Ishikawa (cell line): ENCODE data around the gene NUDT9.

Experiments used
- CEBPB ChIP-seq: IDR thresholded peaks from 2 replicates; pipeline ENCODE4 v1.6.1; 2012
- CREB1 ChIP-seq: IDR thresholded peaks from 2 replicates; pipeline ENCODE4 v1.6.1; 2012; ENCODE audit warnings: low read depth
- EGR1 ChIP-seq: IDR thresholded peaks from 2 replicates; pipeline ENCODE4 v1.6.1; 2012
- EP300 ChIP-seq: IDR thresholded peaks from 2 replicates; pipeline ENCODE4 v1.6.1; 2012; ENCODE audit warnings: borderline replicate concordance
- FOXM1 ChIP-seq: IDR thresholded peaks from 2 replicates; pipeline ENCODE4 v1.6.1; 2012; ENCODE audit warnings: low read depth, borderline replicate concordance
- NFIC ChIP-seq: IDR thresholded peaks from 2 replicates; pipeline ENCODE4 v1.6.1; 2012
- RAD21 ChIP-seq: IDR thresholded peaks from 2 replicates; pipeline ENCODE4 v1.6.1; 2012; ENCODE audit warnings: low read depth
- TAF1 ChIP-seq: IDR thresholded peaks from 2 replicates; pipeline ENCODE4 v1.6.1; 2012; ENCODE audit warnings: low read depth, mild to moderate bottlenecking
- TCF12 ChIP-seq: IDR thresholded peaks from 2 replicates; pipeline ENCODE4 v1.6.1; 2012; ENCODE audit warnings: low read depth
- TEAD4 ChIP-seq: IDR thresholded peaks from 2 replicates; pipeline ENCODE4 v1.6.1; 2012
- USF1 ChIP-seq: IDR thresholded peaks from 2 replicates; pipeline ENCODE4 v1.6.1; 2012
- YY1 ChIP-seq: IDR thresholded peaks from 2 replicates; pipeline ENCODE4 v1.6.1; 2012; ENCODE audit warnings: low read depth
- ZBTB7A ChIP-seq: IDR thresholded peaks from 2 replicates; pipeline ENCODE4 v1.6.1; 2012; ENCODE audit warnings: low read depth
- TF ChIP-seq, protein P1 (sequence below): IDR thresholded peaks from 2 replicates; pipeline ENCODE4 v1.6.1; 2012
- TF ChIP-seq, protein P2 (sequence below): IDR thresholded peaks from 2 replicates; pipeline ENCODE4 v1.6.1; 2012; ENCODE audit warnings: low read depth, mild to moderate bottlenecking

Gene NUDT9

DNA sequence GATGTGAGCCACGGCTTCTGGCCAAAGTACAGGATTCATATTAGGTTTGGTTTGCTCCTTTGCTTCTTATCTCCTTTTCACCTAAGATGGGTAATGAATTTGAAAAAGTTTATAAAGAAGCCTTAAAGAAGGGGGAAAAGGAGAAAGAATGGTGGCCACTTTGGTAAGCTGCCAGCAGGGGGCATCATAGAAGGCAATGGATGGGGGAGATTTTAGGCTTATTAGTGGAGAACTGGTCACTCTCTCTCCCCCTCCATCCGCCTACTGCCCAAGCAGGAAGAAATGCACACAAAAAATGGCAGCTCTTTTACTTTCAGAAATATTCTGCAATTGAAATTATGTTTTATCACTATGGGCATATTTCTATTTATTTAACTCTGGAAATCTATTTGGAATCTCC is 74.8 kb downstream of the NUDT9 start:
- TF ChIP-seq FOXM1: no peak
- no peak for TF ChIP-seq CEBPB
- no peak for TF ChIP-seq CREB1

DNA sequence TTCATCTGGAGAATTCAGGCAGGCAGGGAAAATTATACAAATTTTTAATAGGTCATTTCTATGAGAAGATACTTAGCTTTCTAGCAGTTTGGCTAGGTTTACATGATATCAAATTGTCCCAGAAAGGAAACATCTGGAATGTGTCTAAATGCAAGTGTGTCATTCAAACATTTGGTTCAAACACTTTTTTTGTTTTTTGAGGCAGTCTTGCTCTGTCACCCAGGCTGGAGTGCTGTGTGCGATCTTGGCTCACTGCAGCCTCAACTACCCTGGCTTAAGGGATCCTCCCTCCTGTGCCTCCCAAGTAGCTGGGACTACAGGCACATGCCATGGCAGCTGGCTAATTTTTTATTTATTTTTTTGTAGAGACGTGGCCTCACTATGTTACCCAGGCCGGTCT is 75.2 kb downstream of the NUDT9 start:
- TF ChIP-seq TCF12 (no peak), TEAD4 (no peak), EGR1 (no peak), FOXM1 (no peak), NFIC (no peak), EP300 (no peak), CEBPB (no peak), ZBTB7A (no peak), USF1 (no peak), TAF1 (no peak)
- TF ChIP-seq, protein P1, sequence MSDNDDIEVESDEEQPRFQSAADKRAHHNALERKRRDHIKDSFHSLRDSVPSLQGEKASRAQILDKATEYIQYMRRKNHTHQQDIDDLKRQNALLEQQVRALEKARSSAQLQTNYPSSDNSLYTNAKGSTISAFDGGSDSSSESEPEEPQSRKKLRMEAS: no peak
- TF ChIP-seq, protein P2, sequence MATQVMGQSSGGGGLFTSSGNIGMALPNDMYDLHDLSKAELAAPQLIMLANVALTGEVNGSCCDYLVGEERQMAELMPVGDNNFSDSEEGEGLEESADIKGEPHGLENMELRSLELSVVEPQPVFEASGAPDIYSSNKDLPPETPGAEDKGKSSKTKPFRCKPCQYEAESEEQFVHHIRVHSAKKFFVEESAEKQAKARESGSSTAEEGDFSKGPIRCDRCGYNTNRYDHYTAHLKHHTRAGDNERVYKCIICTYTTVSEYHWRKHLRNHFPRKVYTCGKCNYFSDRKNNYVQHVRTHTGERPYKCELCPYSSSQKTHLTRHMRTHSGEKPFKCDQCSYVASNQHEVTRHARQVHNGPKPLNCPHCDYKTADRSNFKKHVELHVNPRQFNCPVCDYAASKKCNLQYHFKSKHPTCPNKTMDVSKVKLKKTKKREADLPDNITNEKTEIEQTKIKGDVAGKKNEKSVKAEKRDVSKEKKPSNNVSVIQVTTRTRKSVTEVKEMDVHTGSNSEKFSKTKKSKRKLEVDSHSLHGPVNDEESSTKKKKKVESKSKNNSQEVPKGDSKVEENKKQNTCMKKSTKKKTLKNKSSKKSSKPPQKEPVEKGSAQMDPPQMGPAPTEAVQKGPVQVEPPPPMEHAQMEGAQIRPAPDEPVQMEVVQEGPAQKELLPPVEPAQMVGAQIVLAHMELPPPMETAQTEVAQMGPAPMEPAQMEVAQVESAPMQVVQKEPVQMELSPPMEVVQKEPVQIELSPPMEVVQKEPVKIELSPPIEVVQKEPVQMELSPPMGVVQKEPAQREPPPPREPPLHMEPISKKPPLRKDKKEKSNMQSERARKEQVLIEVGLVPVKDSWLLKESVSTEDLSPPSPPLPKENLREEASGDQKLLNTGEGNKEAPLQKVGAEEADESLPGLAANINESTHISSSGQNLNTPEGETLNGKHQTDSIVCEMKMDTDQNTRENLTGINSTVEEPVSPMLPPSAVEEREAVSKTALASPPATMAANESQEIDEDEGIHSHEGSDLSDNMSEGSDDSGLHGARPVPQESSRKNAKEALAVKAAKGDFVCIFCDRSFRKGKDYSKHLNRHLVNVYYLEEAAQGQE: no peak

GRCh38 chr4:87498446-87498900 is 76.1 kb downstream of the NUDT9 start:
- TF ChIP-seq FOXM1: no peak
- no peak for TF ChIP-seq TEAD4
- TF ChIP-seq EP300: no peak
- TF ChIP-seq, protein P1: no peak
- no peak for TF ChIP-seq RAD21
- TF ChIP-seq NFIC: no peak
- TF ChIP-seq, protein P2: no peak
- no peak for TF ChIP-seq CEBPB
- TF ChIP-seq TCF12: no peak
- no peak for TF ChIP-seq TAF1
- TF ChIP-seq CREB1: no peak
- TF ChIP-seq USF1: no peak
- no peak for TF ChIP-seq EGR1
- no peak for TF ChIP-seq YY1
- TF ChIP-seq ZBTB7A: no peak

GRCh38 chr4:87499403-87500091 is 77.2 kb downstream of the NUDT9 start:
- TF ChIP-seq NFIC (no peak), USF1 (no peak), TEAD4 (no peak), TAF1 (no peak), ZBTB7A (no peak), EP300 (no peak), CEBPB (no peak), TCF12 (no peak)
- TF ChIP-seq, protein P2: no peak
- TF ChIP-seq, protein P1: no peak
